ENCODE results near the gene UMOD. TPM values are rescaled to one million over a fixed set of nuclear protein-coding genes. Genes with fewer than 3 reads are reported as not detected.

Gene UMOD
- total RNA-seq, 6 experiments from 2014 or later = not detected

- TF ChIP-seq CTCF (IDR thresholded peaks at IDR 0.05) = peak; percentile 80
- H3K27me3 Mint-ChIP-seq (ENCODE audit: insufficient read depth) = no peaks in the 10 kb centered on the region; the same call in 1 of the 2 replicates
- H3K36me3 Mint-ChIP-seq (ENCODE audit: low read depth) = no peaks in the 10 kb centered on the region
- DNase-seq = peak; percentile 27
- H3K4me3 Mint-ChIP-seq = no peak overlapping the region
- H3K4me1 Mint-ChIP-seq (ENCODE audit: low read depth) = no peaks in the 10 kb centered on the region
- no peak overlapping the region for H3K27ac Mint-ChIP-seq
- peaks cover 8% of the 10 kb centered on the region; the same call in 1 of the 2 replicates for H3K9me3 Mint-ChIP-seq
Observed at GRCh38 chr16:20300312-20301097, 52.0 kb downstream of the UMOD start.

- DNase-seq = no peak
- no peaks in the 10 kb centered on the region; the same call in 1 of the 2 replicates for H3K27me3 Mint-ChIP-seq (ENCODE audit: insufficient read depth)
- peaks cover 9% of the 10 kb centered on the region for H3K9me3 Mint-ChIP-seq
- H3K36me3 Mint-ChIP-seq (ENCODE audit: low read depth) = no peaks in the 10 kb centered on the region
- H3K27ac Mint-ChIP-seq = no peak overlapping the region
- H3K4me1 Mint-ChIP-seq (ENCODE audit: low read depth) = no peaks in the 10 kb centered on the region
- H3K4me3 Mint-ChIP-seq = no peak overlapping the region
- no peak for TF ChIP-seq CTCF (IDR thresholded peaks at IDR 0.05)
Observed at GRCh38 chr16:20298452-20298851, 54.1 kb downstream of the UMOD start.

GRCh38 chr16:20291208-20292206, 61.0 kb downstream of the UMOD start:
- no peak overlapping the region for H3K27ac Mint-ChIP-seq
- no peak for DNase-seq
- H3K9me3 Mint-ChIP-seq = peaks cover 29% of the 10 kb centered on the region
- H3K4me3 Mint-ChIP-seq = no peak overlapping the region
- no peaks in the 10 kb centered on the region for H3K27me3 Mint-ChIP-seq (ENCODE audit: insufficient read depth)
- H3K4me1 Mint-ChIP-seq (ENCODE audit: low read depth) = no peaks in the 10 kb centered on the region
- TF ChIP-seq CTCF (IDR thresholded peaks at IDR 0.05) = no peak
- no peaks in the 10 kb centered on the region; the same call in 1 of the 2 replicates for H3K36me3 Mint-ChIP-seq (ENCODE audit: low read depth)

GRCh38 chr16:20289571-20289970, 62.9 kb downstream of the UMOD start:
- H3K4me1 Mint-ChIP-seq (ENCODE audit: low read depth) = no peaks in the 10 kb centered on the region
- no peak overlapping the region for H3K27ac Mint-ChIP-seq
- H3K9me3 Mint-ChIP-seq = peaks cover 29% of the 10 kb centered on the region
- no peak for TF ChIP-seq CTCF (IDR thresholded peaks at IDR 0.05)
- DNase-seq = no peak
- no peaks in the 10 kb centered on the region for H3K27me3 Mint-ChIP-seq (ENCODE audit: insufficient read depth)
- H3K4me3 Mint-ChIP-seq = no peak overlapping the region
- no peaks in the 10 kb centered on the region; the same call in 1 of the 2 replicates for H3K36me3 Mint-ChIP-seq (ENCODE audit: low read depth)

GRCh38 chr16:20285993-20286499, 66.5 kb downstream of the UMOD start:
- no peaks in the 10 kb centered on the region for H3K4me1 Mint-ChIP-seq (ENCODE audit: low read depth)
- no peaks in the 10 kb centered on the region; the same call in 1 of the 2 replicates for H3K27me3 Mint-ChIP-seq (ENCODE audit: insufficient read depth)
- H3K9me3 Mint-ChIP-seq = peaks cover 45% of the 10 kb centered on the region
- no peak for DNase-seq
- no peak for TF ChIP-seq CTCF (IDR thresholded peaks at IDR 0.05)
- H3K27ac Mint-ChIP-seq = no peak overlapping the region
- no peak overlapping the region for H3K4me3 Mint-ChIP-seq
- H3K36me3 Mint-ChIP-seq (ENCODE audit: low read depth) = no peaks in the 10 kb centered on the region; the same call in 1 of the 2 replicates
